IMR-90 (cell line): ENCODE data around the gene POFUT1. TPM values are rescaled to one million over a fixed set of nuclear protein-coding genes. Genes with fewer than 3 reads are reported as not detected.

Experiments used
- ATAC-seq: fragments of 200-7000 bp; cut with Tn5 transposase; 2 replicates; pipeline ENCODE4 v1.9.1; 2020; ENCODE audit warnings: low read depth, mild to moderate bottlenecking, moderate library complexity
- BruUV-seq: library from RNA; stranded (reverse); fragments of 400-500 nt; replicated peaks from 2 replicates; lab custom pipeline; 2021; lab: Mats Ljungman, UMichigan
- CTCF ChIA-PET: fragments of 300-600 bp; formaldehyde crosslinking; extraction: SDS; loops from one replicate; lab custom pipeline; 2021; ENCODE audit warnings: antibody characterized with exemption; lab: Yijun Ruan, JAX
- POLR2A ChIA-PET: fragments of 300-600 bp; sonication (Branson Sonifier 250); formaldehyde crosslinking; loops from one replicate; lab custom pipeline; 2022; ENCODE audit warnings: antibody characterized with exemption; ENCODE audit not compliant: unreplicated experiment; lab: Charles Lee
- DNase-seq: peaks from one replicate; pipeline ENCODE4 v3.0.0; 2013
- H2AFZ ChIP-seq: replicated peaks from 2 replicates; pipeline ENCODE3; 2013; ENCODE audit warnings: low read length, mild to moderate bottlenecking; ENCODE audit not compliant: poor library complexity
- H2AK5ac ChIP-seq: 2 replicates; pipeline ENCODE4 v1.6.1; 2013; ENCODE audit warnings: low read depth, low read length, inconsistent platforms
- H2AK9ac ChIP-seq: replicated peaks from 2 replicates; pipeline ENCODE3; 2013; ENCODE audit warnings: mild to moderate bottlenecking, low read depth, low read length, moderate library complexity; ENCODE audit not compliant: poor library complexity
- H2BK120ac ChIP-seq: 2 replicates; pipeline ENCODE4 v1.6.1; 2013; ENCODE audit warnings: low read depth, low read length, inconsistent platforms
- H2BK15ac ChIP-seq: 3 replicates; pipeline ENCODE4 v1.6.1; 2013; ENCODE audit warnings: low read depth, low read length, inconsistent platforms
- H2BK20ac ChIP-seq: 2 replicates; pipeline ENCODE4 v1.6.1; 2013; ENCODE audit warnings: low read depth, mild to moderate bottlenecking, inconsistent platforms, low read length, moderate library complexity
- H2BK5ac ChIP-seq: 2 replicates; pipeline ENCODE4 v1.6.1; 2013; ENCODE audit warnings: mild to moderate bottlenecking, low read depth, low read length, inconsistent platforms; ENCODE audit not compliant: poor library complexity, severe bottlenecking
- H3K14ac ChIP-seq: replicated peaks from 2 replicates; pipeline ENCODE4 v1.6.1; 2013; ENCODE audit warnings: low read depth, low read length, inconsistent platforms
- H3K18ac ChIP-seq: 2 replicates; pipeline ENCODE4 v1.6.1; 2013; ENCODE audit warnings: low read depth, low read length, control low read depth
- H3K23ac ChIP-seq: 2 replicates; pipeline ENCODE4 v1.6.1; 2013; ENCODE audit warnings: low read depth, low read length, inconsistent platforms
- H3K27ac ChIP-seq: 2 replicates; pipeline ENCODE4 v1.5.1; 2013; ENCODE audit warnings: mild to moderate bottlenecking, control low read depth, low read length; ENCODE audit not compliant: insufficient read depth
- H3K27me3 ChIP-seq: 2 replicates; pipeline ENCODE4 v1.6.1; 2013; ENCODE audit warnings: low read length; ENCODE audit not compliant: control insufficient read depth, insufficient read depth
- H3K36me3 ChIP-seq: 2 replicates; pipeline ENCODE4 v1.6.1; 2013; ENCODE audit warnings: low read length, mixed read lengths; ENCODE audit not compliant: control insufficient read depth, insufficient read depth
- H3K4ac ChIP-seq: 2 replicates; pipeline ENCODE4 v1.6.1; 2013; ENCODE audit warnings: low read depth, low read length, inconsistent platforms
- H3K4me1 ChIP-seq: 2 replicates; pipeline ENCODE4 v1.6.1; 2013; ENCODE audit warnings: low read length, mixed read lengths; ENCODE audit not compliant: control insufficient read depth, insufficient read depth
- H3K4me2 ChIP-seq: 2 replicates; pipeline ENCODE4 v1.6.1; 2013; ENCODE audit warnings: low read depth, mild to moderate bottlenecking, control low read depth, low read length, moderate library complexity
- H3K4me3 ChIP-seq: 2 replicates; pipeline ENCODE4 v1.5.1; 2013; ENCODE audit warnings: low read depth, mild to moderate bottlenecking, control low read depth, low read length, moderate library complexity; ENCODE audit not compliant: insufficient read depth
- H3K56ac ChIP-seq: 2 replicates; pipeline ENCODE4 v1.6.1; 2013; ENCODE audit warnings: low read length, inconsistent platforms; ENCODE audit not compliant: insufficient read depth; ENCODE audit errors: extremely low read depth
- H3K79me1 ChIP-seq, 2 experiments: 2 replicates each; pipeline ENCODE4 v1.6.1; 2013; ENCODE audit warnings: low read length in 2 of 2, inconsistent platforms in 1 of 2, low read depth in 1 of 2
- H3K9ac ChIP-seq: 2 replicates; pipeline ENCODE4 v1.6.1; 2013; ENCODE audit warnings: low read depth, low read length, control low read depth
- H3K9me1 ChIP-seq: 2 replicates; pipeline ENCODE4 v1.6.1; 2013; ENCODE audit warnings: low read length, inconsistent platforms; ENCODE audit not compliant: insufficient read depth
- H3K9me3 ChIP-seq: 2 replicates; pipeline ENCODE4 v1.6.1; 2013; ENCODE audit warnings: low read length; ENCODE audit not compliant: control insufficient read depth, insufficient read depth
- H4K20me1 ChIP-seq: 2 replicates; pipeline ENCODE4 v1.6.1; 2013; ENCODE audit warnings: low read length, inconsistent platforms; ENCODE audit not compliant: insufficient read depth
- H4K5ac ChIP-seq: 2 replicates; pipeline ENCODE4 v1.6.1; 2013; ENCODE audit warnings: mild to moderate bottlenecking, low read depth, low read length, control low read depth
- H4K8ac ChIP-seq, 2 experiments: 2 replicates each; pipeline ENCODE4 v1.6.1; 2013; ENCODE audit warnings: low read depth in 2 of 2, low read length in 2 of 2, control low read depth in 1 of 2, inconsistent platforms in 1 of 2
- H4K91ac ChIP-seq: 2 replicates; pipeline ENCODE4 v1.6.1; 2013; ENCODE audit warnings: low read depth, low read length, inconsistent platforms; ENCODE audit not compliant: insufficient read depth
- BHLHE40 ChIP-seq: fragments of 150-350 bp; IDR thresholded peaks from 2 replicates; pipeline ENCODE4 v1.6.1; 2016; ENCODE audit warnings: mild to moderate bottlenecking, low read depth, low read length
- CEBPB ChIP-seq: IDR thresholded peaks from 2 replicates; pipeline ENCODE4 v1.6.1; 2012; ENCODE audit warnings: low read depth, low read length, improper control_type of control experiment
- CHD1 ChIP-seq: IDR thresholded peaks from 2 replicates; pipeline ENCODE4 v1.6.1; 2012; ENCODE audit warnings: low read depth, low read length, improper control_type of control experiment
- FOS ChIP-seq: fragments of 150-350 bp; IDR thresholded peaks from 2 replicates; pipeline ENCODE4 v1.6.1; 2016; ENCODE audit warnings: low read depth, low read length
- MAFK ChIP-seq: IDR thresholded peaks from 2 replicates; pipeline ENCODE4 v1.6.1; 2012; ENCODE audit warnings: low read depth, low read length, improper control_type of control experiment
- MAZ ChIP-seq: IDR thresholded peaks from 2 replicates; pipeline ENCODE4 v1.6.1; 2012; ENCODE audit warnings: low read depth, mild to moderate bottlenecking, low read length, improper control_type of control experiment, moderate library complexity, borderline replicate concordance
- MXI1 ChIP-seq: IDR thresholded peaks from 2 replicates; pipeline ENCODE4 v1.6.1; 2012; ENCODE audit warnings: low read depth, mild to moderate bottlenecking, low read length, moderate library complexity, borderline replicate concordance
- NFE2L2 ChIP-seq: fragments of 150-350 bp; IDR thresholded peaks from 2 replicates; pipeline ENCODE4 v1.6.1; 2016; ENCODE audit warnings: low read depth, mild to moderate bottlenecking, low read length
- RAD21 ChIP-seq: IDR thresholded peaks from 2 replicates; pipeline ENCODE4 v1.6.1; 2012; ENCODE audit warnings: low read length, improper control_type of control experiment
- RCOR1 ChIP-seq: IDR thresholded peaks from 2 replicates; pipeline ENCODE4 v1.6.1; 2012; ENCODE audit warnings: mild to moderate bottlenecking, low read length, improper control_type of control experiment; ENCODE audit not compliant: insufficient replicate concordance
- RFX5 ChIP-seq: IDR thresholded peaks from 2 replicates; pipeline ENCODE4 v1.8.0; 2012; ENCODE audit warnings: low read depth, mild to moderate bottlenecking, low read length, moderate library complexity
- SMC3 ChIP-seq: fragments of 150-350 bp; IDR thresholded peaks from 2 replicates; pipeline ENCODE4 v1.6.1; 2016; ENCODE audit warnings: low read depth, mild to moderate bottlenecking, antibody characterized with exemption, low read length, moderate library complexity
- WGBS, 2 experiments: methylation state at CpG; one replicate each; pipeline versions ENCODE4 v1.1.5 to v1.1.7; 2013; ENCODE audit warnings: missing lambda C conversion rate in 2 of 2; ENCODE audit not compliant: insufficient read length in 1 of 2; ENCODE audit errors: extremely low coverage in 2 of 2; 5-methylcytosine and 5-hydroxymethylcytosine counted together
- dilution Hi-C: fragments of 300-500 bp; cut with HindIII; formaldehyde crosslinking; loops from one replicate; pipeline ENCODE4 v1.14.3; 2018; ENCODE audit warnings: low sequenced_read_pairs; ENCODE audit not compliant: unreplicated experiment
- in situ Hi-C: fragments of 300-500 bp; cut with MboI; formaldehyde crosslinking; loops from 3 replicates; pipeline ENCODE4 v1.14.3; 2019; ENCODE audit warnings: low sequenced_read_pairs, inconsistent platforms, mixed read lengths
- intact Hi-C: fragments of 100-400 bp; cut with micrococcal nuclease; formaldehyde crosslinking; loops from 2 replicates; pipeline ENCODE4 v1.10.0; 2022
- polyA plus RNA-seq, 3 experiments: library from polyadenylated mRNA; depleted of rRNA; stranded (reverse); fragments of >200 nt; gene quantifications; 2 replicates each; pipeline ENCODE4 v1.2.3, GENCODE V29; 2012; ENCODE audit warnings: low replicate concordance in 1 of 3
- total RNA-seq: library from RNA; depleted of rRNA; stranded (reverse); fragments of >200 nt; gene quantifications from 2 replicates; pipeline ENCODE4 v1.2.3, GENCODE V29; 2012
- TF ChIP-seq, protein P1 (sequence below): fragments of 150-350 bp; IDR thresholded peaks from 2 replicates; pipeline ENCODE4 v1.6.1; 2016; ENCODE audit warnings: low read depth, mild to moderate bottlenecking, low read length, moderate library complexity, borderline replicate concordance

Gene POFUT1
- total and polyA plus RNA-seq, 2 of the 4 experiments (the other 2 are of a cell fraction) = 25.5 to 41.1 TPM

- Histone ChIP-seq H3K4me3 (no peak overlapping the region), H3K4me2 (no peak overlapping the region), H2AK5ac (no peak overlapping the region), H2AFZ (no peak overlapping the region), H2BK5ac (no peak overlapping the region), H3K4me1 (peaks cover 7% of the 10 kb centered on the region; the same call in 1 of the 2 replicates), H2BK20ac (no peak overlapping the region), H3K9me1 (no peaks in the 10 kb centered on the region), H2BK15ac (no peak overlapping the region), H3K4ac (no peak overlapping the region), H3K27ac (no peak overlapping the region), H3K9ac (no peak overlapping the region), H3K56ac (no peak overlapping the region), H3K14ac (no peak overlapping the region), H4K8ac (no peak overlapping the region), H2BK120ac (no peak overlapping the region), H3K27me3 (no peaks in the 10 kb centered on the region), H4K20me1 (no peaks in the 10 kb centered on the region), H3K9me3 (no peaks in the 10 kb centered on the region), H4K5ac (no peak overlapping the region), H3K36me3 (peaks cover 7% of the 10 kb centered on the region), H4K91ac (no peak overlapping the region), H3K79me1 (no peaks in the 10 kb centered on the region), H2AK9ac (no peak overlapping the region), H3K18ac (no peak overlapping the region), H3K23ac (no peak overlapping the region)
- ChIA-PET CTCF (no interaction called here), POLR2A (no interaction called here)
- TF ChIP-seq FOS = no peak
- no peak for TF ChIP-seq RFX5
- no peak for TF ChIP-seq MAZ
- no peak for TF ChIP-seq MAFK
- no peak for TF ChIP-seq RAD21
- no peak for TF ChIP-seq NFE2L2
- TF ChIP-seq CHD1 = no peak
- no peak for TF ChIP-seq SMC3
- TF ChIP-seq MXI1 = no peak
- TF ChIP-seq BHLHE40 = no peak
- TF ChIP-seq, protein P1, sequence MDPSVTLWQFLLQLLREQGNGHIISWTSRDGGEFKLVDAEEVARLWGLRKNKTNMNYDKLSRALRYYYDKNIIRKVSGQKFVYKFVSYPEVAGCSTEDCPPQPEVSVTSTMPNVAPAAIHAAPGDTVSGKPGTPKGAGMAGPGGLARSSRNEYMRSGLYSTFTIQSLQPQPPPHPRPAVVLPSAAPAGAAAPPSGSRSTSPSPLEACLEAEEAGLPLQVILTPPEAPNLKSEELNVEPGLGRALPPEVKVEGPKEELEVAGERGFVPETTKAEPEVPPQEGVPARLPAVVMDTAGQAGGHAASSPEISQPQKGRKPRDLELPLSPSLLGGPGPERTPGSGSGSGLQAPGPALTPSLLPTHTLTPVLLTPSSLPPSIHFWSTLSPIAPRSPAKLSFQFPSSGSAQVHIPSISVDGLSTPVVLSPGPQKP = no peak
- no peak for TF ChIP-seq CEBPB
- no peak for TF ChIP-seq RCOR1
- DNase-seq (no peak), ATAC-seq (no peak)
- intact Hi-C loops = no loop called here
- BruUV-seq = no TSS peak
- dilution Hi-C loops = no loop called here
- in situ Hi-C loops = no loop called here
- no CpG with 5 or more reads among the region's 1 CpG for WGBS, 2 experiments
Measured at GRCh38 chr20:32240205-32240604, 32.5 kb downstream of the POFUT1 start.
